ENCODE results near the gene MFNG. TPM values are rescaled to one million over a fixed set of nuclear protein-coding genes. Genes with fewer than 3 reads are reported as not detected.

The MFNG gene
- total RNA-seq, 1 donor from 2014 or later = 3.7 TPM

DNA sequence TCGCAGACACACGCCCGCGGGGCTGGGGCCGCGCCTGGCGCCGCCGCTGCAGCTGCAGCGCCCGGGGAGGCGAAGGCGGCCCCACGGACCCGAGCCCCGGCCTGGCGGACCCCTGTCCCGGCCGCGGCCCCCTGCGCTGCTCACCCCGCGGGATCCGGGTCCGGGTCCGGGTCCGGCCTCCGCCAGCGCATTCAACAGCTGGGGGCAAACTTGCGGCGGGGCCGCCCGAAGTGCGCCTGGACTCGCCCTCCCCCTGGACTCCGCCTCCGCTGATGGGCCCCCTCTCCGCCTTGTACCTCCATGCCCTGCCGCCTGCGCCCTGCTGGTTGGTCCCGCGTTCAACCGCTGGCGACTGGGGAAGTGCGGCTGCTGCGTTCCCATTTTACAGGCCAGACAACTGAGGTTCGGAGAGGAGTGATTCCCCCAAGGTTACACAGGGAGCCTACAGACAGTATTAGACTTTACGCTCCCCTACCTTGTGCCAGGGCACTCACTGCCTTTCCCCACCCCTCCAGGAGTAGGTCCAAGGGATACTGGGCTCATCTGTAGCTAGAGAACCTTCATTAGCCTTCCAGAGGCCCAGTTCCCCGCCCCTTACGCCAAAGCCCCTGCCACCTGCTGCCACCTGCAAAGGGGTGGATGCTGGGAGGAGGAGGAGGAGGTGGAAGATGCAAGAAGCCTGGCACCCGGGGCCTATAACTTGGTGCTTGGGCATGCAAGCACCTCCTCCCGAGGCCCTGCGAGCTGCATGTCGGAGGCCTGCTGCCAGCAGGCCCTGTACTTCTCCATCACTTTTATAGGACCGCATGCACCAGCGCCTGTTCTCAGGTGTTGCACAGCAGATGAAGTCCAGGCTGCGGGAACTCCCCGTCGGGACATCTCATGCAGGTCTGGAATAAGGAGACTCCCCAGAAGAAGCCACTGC is 58.2 kb downstream of the MFNG start:
- H3K9ac ChIP-seq (ENCODE audit: low read depth in 1 of 3, low read length in 3 of 3) = no peak overlapping the region
- no peak overlapping the region for H3K27ac ChIP-seq (ENCODE audit: low read depth, low read length)
- no peaks in the 10 kb centered on the region for H3K9me3 ChIP-seq (ENCODE audit: control insufficient read depth in 3 of 3, low read length in 3 of 3)
- H3K4me3 ChIP-seq (ENCODE audit: low read length in 3 of 3) = no peak overlapping the region
- H3K4me1 ChIP-seq (ENCODE audit: control insufficient read depth in 3 of 3, insufficient read depth in 3 of 3, low read length in 3 of 3) = peaks cover 0 to 4% (median 0%) of the 10 kb centered on the region in 3 donors
- H3K27me3 ChIP-seq (ENCODE audit: control insufficient read depth in 3 of 3, insufficient read depth in 3 of 3, low read length in 3 of 3) = peaks cover 79 to 90% (median 83%) of the 10 kb centered on the region in 3 donors
- no peaks in the 10 kb centered on the region for H3K36me3 ChIP-seq (ENCODE audit: control insufficient read depth in 3 of 3, insufficient read depth in 3 of 3, low read length in 3 of 3)

DNA sequence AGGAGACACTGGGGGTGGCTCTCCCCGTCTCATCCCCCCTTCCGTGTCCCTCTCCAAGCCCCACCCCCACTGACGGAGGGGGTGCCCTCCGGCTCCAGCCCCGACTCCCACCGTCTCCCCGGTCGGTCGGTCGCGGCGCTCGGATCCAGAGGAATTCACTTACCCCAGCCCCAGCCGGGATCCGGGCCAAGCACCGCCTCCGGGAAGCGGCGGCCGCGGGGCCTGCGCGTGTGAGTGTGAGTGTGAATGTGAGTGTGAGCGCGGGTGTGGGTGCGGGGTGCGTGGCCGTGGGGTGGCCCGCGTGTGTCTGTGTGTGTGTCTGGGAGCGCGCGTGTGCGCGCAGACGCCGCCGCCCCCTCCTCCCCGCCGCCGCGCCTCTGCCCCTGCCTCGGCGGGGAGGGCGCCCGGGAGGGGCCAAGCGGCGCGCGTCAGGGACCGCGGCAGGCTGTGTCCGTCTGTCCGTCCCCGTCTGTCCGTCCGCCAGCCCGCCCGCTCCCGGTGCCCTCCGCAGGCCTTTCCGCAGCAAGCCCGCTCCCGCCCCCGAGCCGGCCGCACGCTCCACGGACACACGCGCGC is 59.0 kb downstream of the MFNG start, which contains the start of gene ELFN2:
Gene ELFN2, minus strand, starts transcription at position 345 of the 576 bp plus-strand sequence. CDS start 51,945 bp downstream, outside the sequence.
- no peak within 1 kb of the TSS for H3K27ac ChIP-seq (ENCODE audit: low read depth, low read length)
- no peak within 1 kb of the TSS for H3K4me3 ChIP-seq (ENCODE audit: low read length in 3 of 3)
- no peaks in the 10 kb centered on the region for H3K36me3 ChIP-seq (ENCODE audit: control insufficient read depth in 3 of 3, insufficient read depth in 3 of 3, low read length in 3 of 3)
- no peaks in the 10 kb centered on the region for H3K9me3 ChIP-seq (ENCODE audit: control insufficient read depth in 3 of 3, low read length in 3 of 3)
- no peak within 1 kb of the TSS for H3K9ac ChIP-seq (ENCODE audit: low read depth in 1 of 3, low read length in 3 of 3)
- peaks cover 0 to 4% (median 0%) of the 10 kb centered on the region in 3 donors for H3K4me1 ChIP-seq (ENCODE audit: control insufficient read depth in 3 of 3, insufficient read depth in 3 of 3, low read length in 3 of 3)
- peaks cover 78 to 85% (median 79%) of the 10 kb centered on the region in 3 donors for H3K27me3 ChIP-seq (ENCODE audit: control insufficient read depth in 3 of 3, insufficient read depth in 3 of 3, low read length in 3 of 3)

DNA sequence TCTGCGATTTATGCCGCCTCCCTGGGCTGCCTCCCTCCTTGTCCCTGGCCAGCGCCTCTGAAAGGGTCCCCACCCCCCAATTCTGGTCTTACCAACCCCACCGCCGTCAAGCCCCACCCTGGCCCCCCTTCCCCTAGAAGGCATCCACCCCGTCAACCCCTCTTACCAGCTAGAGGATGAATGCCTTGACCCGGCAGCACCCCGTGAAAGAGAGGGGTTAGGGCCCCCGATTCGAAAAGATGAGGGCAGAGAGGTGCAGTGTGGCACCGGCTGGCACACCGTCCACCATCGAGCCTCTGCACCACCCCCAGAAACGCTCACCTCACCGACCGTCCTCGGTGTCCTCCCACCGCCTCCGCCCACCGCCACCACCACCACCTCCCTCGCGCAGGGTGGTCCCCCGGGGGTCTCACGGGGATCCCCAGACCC is 59.5 kb downstream of the MFNG start:
- H3K9ac ChIP-seq (ENCODE audit: low read depth in 1 of 3, low read length in 3 of 3) = no peak overlapping the region
- no peak overlapping the region for H3K4me3 ChIP-seq (ENCODE audit: low read length in 3 of 3)
- no peak overlapping the region for H3K27ac ChIP-seq (ENCODE audit: low read depth, low read length)
- no peaks in the 10 kb centered on the region for H3K9me3 ChIP-seq (ENCODE audit: control insufficient read depth in 3 of 3, low read length in 3 of 3)
- peaks cover 0 to 4% (median 0%) of the 10 kb centered on the region in 3 donors for H3K4me1 ChIP-seq (ENCODE audit: control insufficient read depth in 3 of 3, insufficient read depth in 3 of 3, low read length in 3 of 3)
- no peaks in the 10 kb centered on the region for H3K36me3 ChIP-seq (ENCODE audit: control insufficient read depth in 3 of 3, insufficient read depth in 3 of 3, low read length in 3 of 3)
- H3K27me3 ChIP-seq (ENCODE audit: control insufficient read depth in 3 of 3, insufficient read depth in 3 of 3, low read length in 3 of 3) = peaks cover 78 to 85% (median 84%) of the 10 kb centered on the region in 3 donors

DNA sequence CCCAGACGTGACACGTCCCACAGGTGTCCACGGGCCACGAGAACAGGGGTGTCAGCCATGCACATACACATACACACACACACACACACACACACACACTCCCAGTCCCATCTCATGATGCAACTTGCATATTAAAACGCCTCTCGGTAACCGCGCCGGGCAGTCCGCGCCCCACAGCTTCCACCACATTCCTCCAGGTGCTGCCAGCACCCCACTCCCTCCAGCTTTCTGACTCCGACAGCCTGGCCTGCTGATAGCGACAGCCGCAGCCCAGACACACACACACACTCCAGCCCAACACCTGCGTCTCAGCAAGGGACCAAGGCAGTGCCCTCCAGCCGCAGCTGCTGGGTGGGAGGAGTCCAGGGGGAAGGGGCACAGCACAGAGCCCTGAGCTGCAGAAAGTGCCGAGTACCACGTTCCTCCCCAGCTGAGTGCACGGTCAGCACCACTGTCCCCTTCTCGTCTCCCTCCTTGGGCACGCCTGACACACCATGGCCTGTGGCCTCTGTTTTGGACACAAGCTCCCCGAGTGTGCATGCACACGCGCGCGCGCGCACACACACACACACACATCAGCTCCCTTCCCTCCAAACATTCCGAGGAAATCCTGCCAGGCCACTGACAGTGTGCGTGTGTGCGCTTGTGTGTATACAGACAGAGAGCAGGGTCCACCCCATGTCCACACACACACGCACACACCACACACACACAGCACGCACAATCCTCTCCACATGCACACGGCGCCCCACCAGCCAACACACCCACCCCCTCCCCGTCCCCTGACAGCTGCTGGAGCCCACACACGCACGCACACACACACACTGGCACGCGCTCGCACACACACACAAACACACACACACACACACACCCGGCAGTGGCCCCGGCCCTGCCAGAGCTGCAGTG is 60.1 kb downstream of the MFNG start:
- H3K9ac ChIP-seq (ENCODE audit: low read depth in 1 of 3, low read length in 3 of 3) = no peak overlapping the region
- H3K4me3 ChIP-seq (ENCODE audit: low read length in 3 of 3) = no peak overlapping the region
- no peak overlapping the region for H3K27ac ChIP-seq (ENCODE audit: low read depth, low read length)
- H3K27me3 ChIP-seq (ENCODE audit: control insufficient read depth in 3 of 3, insufficient read depth in 3 of 3, low read length in 3 of 3) = peaks cover 80 to 86% (median 85%) of the 10 kb centered on the region in 3 donors
- H3K9me3 ChIP-seq (ENCODE audit: control insufficient read depth in 3 of 3, low read length in 3 of 3) = no peaks in the 10 kb centered on the region
- H3K4me1 ChIP-seq (ENCODE audit: control insufficient read depth in 3 of 3, insufficient read depth in 3 of 3, low read length in 3 of 3) = peaks cover 0 to 4% (median 0%) of the 10 kb centered on the region in 3 donors
- no peaks in the 10 kb centered on the region for H3K36me3 ChIP-seq (ENCODE audit: control insufficient read depth in 3 of 3, insufficient read depth in 3 of 3, low read length in 3 of 3)

DNA sequence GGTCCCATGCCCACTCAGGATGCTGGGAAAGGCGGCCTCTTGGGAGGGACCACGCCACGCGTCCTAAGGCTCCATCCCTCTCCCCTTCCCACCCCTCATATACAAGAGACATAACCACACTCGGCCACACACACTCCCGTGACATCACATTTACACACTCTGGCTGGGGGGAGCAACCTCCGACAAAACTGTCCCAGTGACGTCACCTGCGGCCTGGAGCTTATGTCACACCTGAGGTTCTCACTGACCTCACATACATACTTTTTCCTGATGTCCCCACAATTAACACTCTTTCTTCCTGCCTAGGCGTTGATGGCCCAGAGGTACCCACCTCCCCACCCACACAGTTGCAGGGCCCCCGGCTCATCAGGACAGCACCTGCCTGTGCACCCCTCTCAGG is 60.8 kb downstream of the MFNG start:
- Histone ChIP-seq H3K36me3 (ENCODE audit: control insufficient read depth in 3 of 3, insufficient read depth in 3 of 3, low read length in 3 of 3) (no peaks in the 10 kb centered on the region), H3K27ac (ENCODE audit: low read depth, low read length) (no peak overlapping the region), H3K9ac (ENCODE audit: low read depth in 1 of 3, low read length in 3 of 3) (no peak overlapping the region), H3K27me3 (ENCODE audit: control insufficient read depth in 3 of 3, insufficient read depth in 3 of 3, low read length in 3 of 3) (peaks cover 80 to 85% (median 85%) of the 10 kb centered on the region in 3 donors), H3K9me3 (ENCODE audit: control insufficient read depth in 3 of 3, low read length in 3 of 3) (no peaks in the 10 kb centered on the region), H3K4me3 (ENCODE audit: low read length in 3 of 3) (no peak overlapping the region), H3K4me1 (ENCODE audit: control insufficient read depth in 3 of 3, insufficient read depth in 3 of 3, low read length in 3 of 3) (peaks cover 1 to 8% (median 3%) of the 10 kb centered on the region in 3 donors)

GRCh38 chr22:37423283-37423682 is 62.9 kb downstream of the MFNG start:
- Histone ChIP-seq H3K27me3 (ENCODE audit: control insufficient read depth in 3 of 3, insufficient read depth in 3 of 3, low read length in 3 of 3) (peaks cover 75 to 81% (median 81%) of the 10 kb centered on the region in 3 donors), H3K27ac (ENCODE audit: low read depth, low read length) (no peak overlapping the region), H3K9me3 (ENCODE audit: control insufficient read depth in 3 of 3, low read length in 3 of 3) (no peaks in the 10 kb centered on the region)

DNA sequence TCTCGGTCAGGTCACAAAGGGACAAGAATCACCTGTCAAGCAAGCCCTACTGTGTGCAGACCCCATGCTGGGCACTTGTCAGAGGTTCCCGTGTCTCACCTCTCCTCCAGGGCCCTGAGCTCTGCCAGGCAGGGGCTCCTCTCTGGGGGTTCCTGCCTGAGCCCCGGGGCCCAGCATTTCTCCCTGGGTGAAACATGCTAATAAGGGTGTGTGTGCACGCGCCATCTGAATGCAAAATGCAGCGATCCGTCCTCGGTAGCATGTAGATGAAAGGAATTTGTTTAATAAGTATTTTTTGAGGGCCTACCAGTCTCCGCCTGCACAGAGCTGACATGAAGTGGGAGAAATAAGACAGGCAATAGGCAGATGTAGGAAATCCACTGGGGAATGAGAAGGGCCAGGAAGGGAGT is 64.7 kb downstream of the MFNG start:
- Histone ChIP-seq H3K4me3 (ENCODE audit: low read length in 3 of 3) (no peak overlapping the region), H3K27ac (ENCODE audit: low read depth, low read length) (no peak overlapping the region), H3K9ac (ENCODE audit: low read depth in 1 of 3, low read length in 3 of 3) (no peak overlapping the region), H3K36me3 (ENCODE audit: control insufficient read depth in 3 of 3, insufficient read depth in 3 of 3, low read length in 3 of 3) (no peaks in the 10 kb centered on the region), H3K27me3 (ENCODE audit: control insufficient read depth in 3 of 3, insufficient read depth in 3 of 3, low read length in 3 of 3) (peaks cover 74 to 79% (median 78%) of the 10 kb centered on the region in 3 donors), H3K4me1 (ENCODE audit: control insufficient read depth in 3 of 3, insufficient read depth in 3 of 3, low read length in 3 of 3) (peaks cover 3 to 11% (median 5%) of the 10 kb centered on the region in 3 donors), H3K9me3 (ENCODE audit: control insufficient read depth in 3 of 3, low read length in 3 of 3) (no peaks in the 10 kb centered on the region)

More at GRCh38 chr22:37423283-37423682, 62.9 kb downstream of the MFNG start:
- Histone ChIP-seq H3K9ac (ENCODE audit: low read depth in 1 of 3, low read length in 3 of 3) (no peak overlapping the region), H3K4me3 (ENCODE audit: low read length in 3 of 3) (no peak overlapping the region), H3K4me1 (ENCODE audit: control insufficient read depth in 3 of 3, insufficient read depth in 3 of 3, low read length in 3 of 3) (peaks cover 3 to 14% (median 5%) of the 10 kb centered on the region in 3 donors), H3K36me3 (ENCODE audit: control insufficient read depth in 3 of 3, insufficient read depth in 3 of 3, low read length in 3 of 3) (no peaks in the 10 kb centered on the region)

- Histone ChIP-seq H3K27ac (ENCODE audit: low read depth, low read length) (no peak overlapping the region), H3K9ac (ENCODE audit: low read depth in 1 of 3, low read length in 3 of 3) (no peak overlapping the region), H3K4me3 (ENCODE audit: low read length in 3 of 3) (no peak overlapping the region), H3K4me1 (ENCODE audit: control insufficient read depth in 3 of 3, insufficient read depth in 3 of 3, low read length in 3 of 3) (peaks cover 3 to 11% (median 5%) of the 10 kb centered on the region in 3 donors), H3K27me3 (ENCODE audit: control insufficient read depth in 3 of 3, insufficient read depth in 3 of 3, low read length in 3 of 3) (peaks cover 73 to 79% (median 77%) of the 10 kb centered on the region in 3 donors), H3K9me3 (ENCODE audit: control insufficient read depth in 3 of 3, low read length in 3 of 3) (no peaks in the 10 kb centered on the region), H3K36me3 (ENCODE audit: control insufficient read depth in 3 of 3, insufficient read depth in 3 of 3, low read length in 3 of 3) (no peaks in the 10 kb centered on the region)
Measured at GRCh38 chr22:37420686-37421467, 65.3 kb downstream of the MFNG start.

Data from skeletal muscle tissue (tissue), 4 donors.